ENCODE measurements around the gene SYT5. TPM values are rescaled to one million over a fixed set of nuclear protein-coding genes. Genes with fewer than 3 reads are reported as not detected.

SYT5 gene
- total RNA-seq, 4 donors from 2014 or later = 0.48 to 9.6 (median 0.96) TPM; not detected in 1

DNA sequence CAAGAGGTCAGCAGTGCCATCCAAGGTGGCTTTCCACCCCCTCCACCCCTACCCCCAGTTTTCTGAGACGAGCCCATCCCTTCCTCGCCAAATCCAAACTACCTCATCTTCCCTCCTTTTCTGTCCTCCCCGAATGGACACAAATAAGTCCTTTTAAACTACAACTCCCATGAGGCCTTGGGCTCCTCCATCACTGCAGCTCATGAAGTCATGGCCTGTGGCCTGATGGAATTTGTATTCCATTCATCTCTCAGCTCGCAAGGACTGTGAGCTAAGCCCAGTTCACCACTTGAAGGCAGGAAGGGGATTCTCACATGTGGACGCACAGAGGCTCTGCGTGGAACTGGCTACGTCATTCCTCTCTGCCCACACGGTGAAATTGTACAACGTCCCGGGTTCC lies 16.7 kb upstream of the SYT5 start:
- no peaks in the 10 kb centered on the region for H3K9me3 ChIP-seq
- no peaks in the 10 kb centered on the region for H3K4me1 ChIP-seq
- H3K4me3 ChIP-seq = no peak overlapping the region
- no peaks in the 10 kb centered on the region for H3K36me3 ChIP-seq
- no peak overlapping the region for H3K27ac ChIP-seq
- TF ChIP-seq POLR2A (IDR thresholded peaks at IDR 0.05) = no peak
- no peak for TF ChIP-seq POLR2AphosphoS5 (IDR thresholded peaks at IDR 0.05)
- TF ChIP-seq, protein P1, sequence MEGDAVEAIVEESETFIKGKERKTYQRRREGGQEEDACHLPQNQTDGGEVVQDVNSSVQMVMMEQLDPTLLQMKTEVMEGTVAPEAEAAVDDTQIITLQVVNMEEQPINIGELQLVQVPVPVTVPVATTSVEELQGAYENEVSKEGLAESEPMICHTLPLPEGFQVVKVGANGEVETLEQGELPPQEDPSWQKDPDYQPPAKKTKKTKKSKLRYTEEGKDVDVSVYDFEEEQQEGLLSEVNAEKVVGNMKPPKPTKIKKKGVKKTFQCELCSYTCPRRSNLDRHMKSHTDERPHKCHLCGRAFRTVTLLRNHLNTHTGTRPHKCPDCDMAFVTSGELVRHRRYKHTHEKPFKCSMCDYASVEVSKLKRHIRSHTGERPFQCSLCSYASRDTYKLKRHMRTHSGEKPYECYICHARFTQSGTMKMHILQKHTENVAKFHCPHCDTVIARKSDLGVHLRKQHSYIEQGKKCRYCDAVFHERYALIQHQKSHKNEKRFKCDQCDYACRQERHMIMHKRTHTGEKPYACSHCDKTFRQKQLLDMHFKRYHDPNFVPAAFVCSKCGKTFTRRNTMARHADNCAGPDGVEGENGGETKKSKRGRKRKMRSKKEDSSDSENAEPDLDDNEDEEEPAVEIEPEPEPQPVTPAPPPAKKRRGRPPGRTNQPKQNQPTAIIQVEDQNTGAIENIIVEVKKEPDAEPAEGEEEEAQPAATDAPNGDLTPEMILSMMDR (IDR thresholded peaks at IDR 0.05) = no peak
- intact Hi-C loops (cut with DNase I; ENCODE audit: low total_unique reads) (no loop called here), in situ Hi-C loops (cut with MboI; ENCODE audit: low pct_ligation_motif_present in 1 of 4, low pct_unique_long_range_greater_than_20kb in 1 of 4, low sequenced_read_pairs in 3 of 4) (no loop called here)
- H3K27me3 ChIP-seq = no peaks in the 10 kb centered on the region
- DNase-seq = no peak
- 90% methylated on average over 10 of the region's 10 CpGs; no CpG with 5 or more reads in 1 of the 2 donors for WGBS, 2 donors (ENCODE audit: low coverage in 1 of 2)

DNA sequence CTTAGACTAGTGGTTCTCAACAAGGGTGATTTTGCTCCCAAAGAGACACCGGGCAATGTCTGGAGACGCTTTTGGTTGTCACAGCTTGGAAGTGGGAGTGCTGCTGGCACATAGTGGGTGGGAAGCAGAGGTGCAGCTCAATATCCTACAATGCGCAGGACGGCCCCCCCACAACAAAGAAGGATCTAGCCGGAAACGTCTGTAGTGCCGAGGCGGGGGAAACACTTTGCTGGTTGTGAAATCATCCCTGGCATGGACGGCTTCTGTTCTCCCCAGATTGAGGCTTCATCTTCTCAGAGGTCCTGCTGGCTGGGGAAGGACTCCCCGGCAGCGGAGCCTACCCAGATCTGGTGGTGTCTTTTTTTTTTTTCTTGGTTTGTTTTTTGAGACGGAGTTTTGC lies 13.4 kb upstream of the SYT5 start:
- Histone ChIP-seq H3K9me3 (no peaks in the 10 kb centered on the region), H3K27me3 (no peaks in the 10 kb centered on the region), H3K36me3 (no peaks in the 10 kb centered on the region), H3K4me3 (no peak overlapping the region), H3K4me1 (no peaks in the 10 kb centered on the region), H3K27ac (no peak overlapping the region)
- no peak for DNase-seq
- in situ Hi-C loops (cut with MboI; ENCODE audit: low pct_ligation_motif_present in 1 of 4, low pct_unique_long_range_greater_than_20kb in 1 of 4, low sequenced_read_pairs in 3 of 4) (no loop called here), intact Hi-C loops (cut with DNase I; ENCODE audit: low total_unique reads) (no loop called here)
- TF ChIP-seq POLR2A (IDR thresholded peaks at IDR 0.05) (no peak), EP300 (IDR thresholded peaks at IDR 0.05; ENCODE audit: low read depth) (no peak), POLR2AphosphoS5 (IDR thresholded peaks at IDR 0.05) (no peak)
- TF ChIP-seq, protein P1 (IDR thresholded peaks at IDR 0.05) = no peak
- WGBS, 2 donors (ENCODE audit: low coverage in 1 of 2) = 83% methylated on average over 12 of the region's 12 CpGs; no CpG with 5 or more reads in 1 of the 2 donors

DNA sequence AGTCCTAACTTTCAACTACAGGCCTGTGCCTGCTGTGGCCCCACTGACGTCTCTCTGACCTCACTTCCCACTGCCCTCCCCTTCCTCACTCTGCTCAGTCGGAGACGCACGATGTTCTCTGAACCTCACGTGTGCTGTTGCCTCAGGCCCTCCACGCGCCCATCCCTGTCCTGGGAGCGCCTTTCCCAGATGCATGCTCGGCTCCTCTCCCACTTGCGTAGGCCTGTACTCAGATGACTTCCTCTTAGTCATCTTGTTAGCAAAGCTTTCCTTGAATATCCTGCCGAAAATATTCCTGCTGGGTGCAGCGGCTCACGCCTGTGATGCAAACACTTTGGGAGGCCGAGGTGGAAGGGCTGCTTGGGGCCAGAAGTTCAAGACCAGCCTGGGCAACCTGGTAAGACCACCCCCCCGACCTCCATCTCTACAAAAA lies 9.3 kb upstream of the SYT5 start:
- Histone ChIP-seq H3K27me3 (no peaks in the 10 kb centered on the region), H3K9me3 (no peaks in the 10 kb centered on the region), H3K36me3 (no peaks in the 10 kb centered on the region), H3K27ac (no peak overlapping the region), H3K4me1 (no peaks in the 10 kb centered on the region), H3K4me3 (no peak overlapping the region)
- peak; percentile 23 for DNase-seq
- in situ Hi-C loops (cut with MboI; ENCODE audit: low pct_ligation_motif_present in 1 of 4, low pct_unique_long_range_greater_than_20kb in 1 of 4, low sequenced_read_pairs in 3 of 4) = no loop called here
- WGBS, 2 donors (ENCODE audit: low coverage in 1 of 2) = 77 to 78% methylated on average over 9 to 15 of the region's 15 CpGs
- intact Hi-C loops (cut with DNase I; ENCODE audit: low total_unique reads) = no loop called here
- TF ChIP-seq POLR2AphosphoS5 (IDR thresholded peaks at IDR 0.05) = peak in 2 of 3 donors; percentile 12 to 25
- TF ChIP-seq, protein P1 (IDR thresholded peaks at IDR 0.05) = no peak

DNA sequence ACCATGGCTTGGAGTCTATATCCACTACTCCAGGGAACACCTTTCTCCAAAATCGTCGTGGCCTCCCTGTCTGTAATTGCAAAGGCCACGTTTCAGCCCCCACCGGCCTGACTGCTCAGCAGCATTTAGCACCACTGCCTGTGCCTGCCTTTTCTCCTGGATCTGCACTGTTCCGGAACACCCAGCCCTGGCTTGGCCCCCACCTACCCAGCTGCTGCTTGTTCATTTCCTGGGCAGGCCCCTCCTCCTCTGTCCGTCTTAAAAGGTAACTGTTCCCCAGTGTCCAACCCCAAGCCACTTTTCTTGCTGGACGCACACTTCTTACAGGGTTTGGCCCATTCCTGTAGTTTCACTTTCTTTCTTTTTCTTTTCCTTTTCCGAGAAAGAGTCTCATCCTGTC lies 8.5 kb upstream of the SYT5 start:
- no peaks in the 10 kb centered on the region for H3K4me1 ChIP-seq
- no peak overlapping the region for H3K4me3 ChIP-seq
- whole genome bisulfite sequencing, 2 donors (ENCODE audit: low coverage in 1 of 2) = 54 to 94% methylated on average over 3 to 8 of the region's 8 CpGs
- no peaks in the 10 kb centered on the region for H3K27me3 ChIP-seq
- H3K36me3 ChIP-seq = no peaks in the 10 kb centered on the region
- in situ Hi-C loops (cut with MboI; ENCODE audit: low pct_ligation_motif_present in 1 of 4, low pct_unique_long_range_greater_than_20kb in 1 of 4, low sequenced_read_pairs in 3 of 4) (no loop called here), intact Hi-C loops (cut with DNase I; ENCODE audit: low total_unique reads) (no loop called here)
- TF ChIP-seq POLR2AphosphoS5 (IDR thresholded peaks at IDR 0.05) = no peak
- TF ChIP-seq, protein P1 (IDR thresholded peaks at IDR 0.05) = no peak
- no peak for TF ChIP-seq POLR2A (IDR thresholded peaks at IDR 0.05)
- TF ChIP-seq EP300 (IDR thresholded peaks at IDR 0.05; ENCODE audit: low read depth) = no peak
- H3K27ac ChIP-seq = peak overlapping the region in 1 of 4 donors; percentile 48
- no peaks in the 10 kb centered on the region for H3K9me3 ChIP-seq
- no peak for DNase-seq

Measured in transverse colon (tissue), 4 donors.